M059J (cell line): ENCODE data around the gene GPR68. TPM values are rescaled to one million over a fixed set of nuclear protein-coding genes. Genes with fewer than 3 reads are reported as not detected.
"Not testable (repeated sequence)": the region's sequence is repeated elsewhere in the genome, so short reads cannot be mapped to it uniquely, and the experiment has no call there.

ENCODE experiments used
- DNase-seq: peaks from one replicate; pipeline ENCODE4 v3.0.0-alpha.2; 2012; ENCODE audit warnings: low read depth
- total RNA-seq: library from RNA; depleted of rRNA; stranded (reverse); fragments of >200 nt; shearing (Covaris generic); gene quantifications from 2 replicates; pipeline ENCODE4 v1.2.3, GENCODE V29; 2014

GPR68 gene
- total RNA-seq, 1 experiment from 2014 or later, result 1.6 TPM

GRCh38 chr14:91273273-91273884, 28.9 kb upstream of the GPR68 start:
- no peak for DNase-seq

- DNase-seq, result no peak
Observed at GRCh38 chr14:91272341-91273272, 28.1 kb upstream of the GPR68 start.

- no peak for DNase-seq
Observed at GRCh38 chr14:91271639-91272038, 27.1 kb upstream of the GPR68 start.

- DNase-seq, result no peak
Observed at GRCh38 chr14:91270619-91271018, 26.1 kb upstream of the GPR68 start.

- no peak for DNase-seq
Observed at GRCh38 chr14:91270188-91270587, 25.7 kb upstream of the GPR68 start.

GRCh38 chr14:91269076-91269991, 24.8 kb upstream of the GPR68 start:
- DNase-seq, result peak; percentile 16

GRCh38 chr14:91267965-91268437, 23.5 kb upstream of the GPR68 start:
- DNase-seq, result no peak

GRCh38 chr14:91266276-91266675, 21.8 kb upstream of the GPR68 start:
- not testable (repeated sequence) for DNase-seq

- DNase-seq, result no peak
Observed at GRCh38 chr14:91265404-91265803, 20.9 kb upstream of the GPR68 start.

- no peak for DNase-seq
Observed at GRCh38 chr14:91264151-91265150, 19.9 kb upstream of the GPR68 start.

GRCh38 chr14:91263329-91263728, 18.8 kb upstream of the GPR68 start:
- DNase-seq, result no peak

- DNase-seq, result no peak
Observed at GRCh38 chr14:91261986-91262549, 17.6 kb upstream of the GPR68 start.

- no peak for DNase-seq
Observed at GRCh38 chr14:91261115-91261514, 16.6 kb upstream of the GPR68 start.

GRCh38 chr14:91258876-91259275, 14.4 kb upstream of the GPR68 start:
- no peak for DNase-seq

- no peak for DNase-seq
Observed at GRCh38 chr14:91258011-91258618, 13.6 kb upstream of the GPR68 start.

GRCh38 chr14:91257328-91258010, 13.0 kb upstream of the GPR68 start:
- DNase-seq, result no peak

GRCh38 chr14:91256661-91257060, 12.2 kb upstream of the GPR68 start:
- no peak for DNase-seq

GRCh38 chr14:91255026-91255695, 10.7 kb upstream of the GPR68 start:
- DNase-seq, result no peak

- no peak for DNase-seq
Observed at GRCh38 chr14:91254461-91254860, 10.0 kb upstream of the GPR68 start.
